RWPE1 (cell line): ENCODE measurements around the gene RPN2.

Experiments used
- CTCF ChIA-PET: fragments of 350-600 bp; sonication (Branson Sonifier 250); formaldehyde crosslinking; extraction: SDS; loops from one replicate; lab custom pipeline; 2021; lab: Yijun Ruan, JAX
- POLR2A ChIA-PET: fragments of 400-600 bp; formaldehyde crosslinking; extraction: SDS; loops from one replicate; lab custom pipeline; 2020; ENCODE audit warnings: antibody characterized with exemption; ENCODE audit not compliant: low non-redundant PET; lab: Yijun Ruan, JAX
- DNase-seq: peaks from one replicate; pipeline ENCODE4 v3.0.0; 2012; ENCODE audit warnings: low spot score
- H3K27ac ChIP-seq: fragments of 450-650 bp; 2 replicates; pipeline ENCODE4 v1.5.1; 2017
- TF ChIP-seq, protein P1 (sequence below): fragments of 450-650 bp; conservative IDR thresholded peaks from 2 replicates; pipeline ENCODE4 v1.5.1; 2017; ENCODE audit warnings: low read depth, mild to moderate bottlenecking

RPN2 gene

DNA sequence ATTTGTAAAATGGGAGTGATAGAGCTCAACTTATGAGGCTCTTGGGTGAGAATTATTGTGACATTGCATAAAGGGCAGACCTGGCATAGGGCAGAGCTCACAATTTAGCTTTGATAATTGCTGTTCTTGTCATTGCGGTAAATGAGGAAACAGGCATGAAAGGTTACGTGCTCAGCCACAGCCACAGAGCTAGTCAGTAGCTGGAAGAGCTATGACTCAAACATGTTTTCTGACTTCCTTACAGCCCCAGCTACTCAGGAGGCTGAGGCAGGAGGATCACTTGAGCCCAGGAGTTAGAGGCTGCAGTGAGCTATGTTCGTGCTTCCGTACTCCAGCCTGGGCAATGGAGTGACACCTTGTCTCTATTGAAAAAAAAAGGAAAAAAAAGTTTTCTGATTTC is 86.0 kb downstream of the RPN2 start:
- ChIA-PET CTCF (interaction anchor here (0.6 to 0.8 kb wide), 2 partner anchors 269 to 1684 kb away, joined by 3 to 4 read pairs; no protein-coding TSS in a partner anchor), POLR2A (interaction anchor here (0.6 kb wide), 1 partner anchor 426 kb away, joined by 4 read pairs; no protein-coding TSS in a partner anchor)
- H3K27ac ChIP-seq: no peak overlapping the region
- DNase-seq: no peak
- TF ChIP-seq, protein P1, sequence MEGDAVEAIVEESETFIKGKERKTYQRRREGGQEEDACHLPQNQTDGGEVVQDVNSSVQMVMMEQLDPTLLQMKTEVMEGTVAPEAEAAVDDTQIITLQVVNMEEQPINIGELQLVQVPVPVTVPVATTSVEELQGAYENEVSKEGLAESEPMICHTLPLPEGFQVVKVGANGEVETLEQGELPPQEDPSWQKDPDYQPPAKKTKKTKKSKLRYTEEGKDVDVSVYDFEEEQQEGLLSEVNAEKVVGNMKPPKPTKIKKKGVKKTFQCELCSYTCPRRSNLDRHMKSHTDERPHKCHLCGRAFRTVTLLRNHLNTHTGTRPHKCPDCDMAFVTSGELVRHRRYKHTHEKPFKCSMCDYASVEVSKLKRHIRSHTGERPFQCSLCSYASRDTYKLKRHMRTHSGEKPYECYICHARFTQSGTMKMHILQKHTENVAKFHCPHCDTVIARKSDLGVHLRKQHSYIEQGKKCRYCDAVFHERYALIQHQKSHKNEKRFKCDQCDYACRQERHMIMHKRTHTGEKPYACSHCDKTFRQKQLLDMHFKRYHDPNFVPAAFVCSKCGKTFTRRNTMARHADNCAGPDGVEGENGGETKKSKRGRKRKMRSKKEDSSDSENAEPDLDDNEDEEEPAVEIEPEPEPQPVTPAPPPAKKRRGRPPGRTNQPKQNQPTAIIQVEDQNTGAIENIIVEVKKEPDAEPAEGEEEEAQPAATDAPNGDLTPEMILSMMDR: no peak

DNA sequence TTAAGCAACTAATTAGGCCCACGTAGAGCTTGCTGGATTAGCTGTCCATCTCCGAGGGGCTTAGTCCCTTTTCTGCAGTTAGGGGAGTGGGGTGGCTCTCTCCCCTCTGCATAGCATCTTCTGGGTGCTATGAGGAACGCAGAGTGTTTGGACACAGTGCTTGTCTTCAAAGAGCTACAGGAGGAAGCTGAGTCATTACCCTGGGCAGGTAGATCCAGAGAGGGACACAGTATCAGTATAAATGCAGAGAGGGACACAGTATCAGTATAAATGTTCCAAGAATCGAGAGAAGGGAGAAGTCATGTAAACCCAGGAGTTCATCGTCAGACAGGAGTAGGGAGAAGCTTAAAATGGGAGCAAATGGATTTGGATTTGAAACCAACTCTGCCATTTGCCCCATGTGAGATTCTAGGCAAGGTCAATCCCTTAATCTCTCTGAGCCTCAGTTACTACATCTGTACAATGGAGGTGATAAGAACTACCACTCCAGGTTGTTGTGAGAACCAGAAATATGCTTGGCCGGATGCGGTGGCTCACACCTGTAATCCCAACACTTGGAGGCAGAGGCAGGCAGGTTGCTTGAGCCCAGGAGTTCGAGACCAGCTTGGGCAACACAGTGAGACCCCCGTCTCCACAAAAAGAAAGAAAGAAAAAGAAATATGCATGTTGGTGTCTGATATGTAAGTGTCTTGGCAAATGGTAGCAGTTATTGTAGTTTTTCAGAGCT is 88.0 kb downstream of the RPN2 start:
- H3K27ac ChIP-seq: no peak overlapping the region

DNA sequence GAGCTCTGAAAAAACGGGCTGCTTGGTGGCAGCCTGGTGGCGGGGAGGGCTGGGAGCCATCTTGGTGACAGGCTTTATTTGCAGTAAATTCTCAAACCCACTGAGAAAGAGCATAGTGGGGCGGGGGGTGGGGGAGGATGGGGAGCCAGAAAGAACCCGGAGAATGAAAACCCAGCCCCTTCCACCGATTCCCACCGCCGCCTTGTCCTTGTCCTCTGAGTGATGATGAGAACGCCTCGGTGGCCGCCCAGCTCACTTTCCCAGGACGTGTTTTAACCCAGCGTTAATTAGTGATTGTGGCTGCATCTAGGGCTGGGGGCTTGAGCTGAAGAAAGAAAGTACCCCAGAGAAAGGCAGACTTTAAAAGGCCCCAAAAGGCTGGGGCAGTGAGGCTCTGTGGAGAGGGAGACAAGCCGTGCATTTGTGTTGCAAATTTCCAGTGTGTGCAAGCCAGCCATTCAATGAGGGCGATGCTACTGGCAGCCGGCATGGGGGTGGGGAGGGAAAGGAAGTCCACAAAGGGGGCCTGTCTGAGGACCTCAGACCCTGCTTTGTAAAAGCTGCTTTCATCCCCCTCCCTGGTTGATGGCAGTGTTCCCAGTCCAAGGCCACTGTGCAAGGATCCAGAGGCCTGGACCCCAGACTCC is 88.7 kb downstream of the RPN2 start:
- ChIA-PET POLR2A (no interaction called here), CTCF (interaction anchor here (0.5 to 1.7 kb wide), 3 partner anchors 234 to 587 kb away, joined by 3 to 5 read pairs (median 3); no protein-coding TSS in a partner anchor)
- no peak overlapping the region for H3K27ac ChIP-seq
- TF ChIP-seq, protein P1: no peak
- no peak for DNase-seq

More for the DNA sequence above, 88.0 kb downstream of the RPN2 start:
- ChIA-PET CTCF (interaction anchor here (0.5 to 1.7 kb wide), 5 partner anchors 104 to 586 kb away, joined by 3 to 5 read pairs (median 4); no protein-coding TSS in a partner anchor), POLR2A (no interaction called here)
- TF ChIP-seq, protein P1: no peak
- DNase-seq: no peak

DNA sequence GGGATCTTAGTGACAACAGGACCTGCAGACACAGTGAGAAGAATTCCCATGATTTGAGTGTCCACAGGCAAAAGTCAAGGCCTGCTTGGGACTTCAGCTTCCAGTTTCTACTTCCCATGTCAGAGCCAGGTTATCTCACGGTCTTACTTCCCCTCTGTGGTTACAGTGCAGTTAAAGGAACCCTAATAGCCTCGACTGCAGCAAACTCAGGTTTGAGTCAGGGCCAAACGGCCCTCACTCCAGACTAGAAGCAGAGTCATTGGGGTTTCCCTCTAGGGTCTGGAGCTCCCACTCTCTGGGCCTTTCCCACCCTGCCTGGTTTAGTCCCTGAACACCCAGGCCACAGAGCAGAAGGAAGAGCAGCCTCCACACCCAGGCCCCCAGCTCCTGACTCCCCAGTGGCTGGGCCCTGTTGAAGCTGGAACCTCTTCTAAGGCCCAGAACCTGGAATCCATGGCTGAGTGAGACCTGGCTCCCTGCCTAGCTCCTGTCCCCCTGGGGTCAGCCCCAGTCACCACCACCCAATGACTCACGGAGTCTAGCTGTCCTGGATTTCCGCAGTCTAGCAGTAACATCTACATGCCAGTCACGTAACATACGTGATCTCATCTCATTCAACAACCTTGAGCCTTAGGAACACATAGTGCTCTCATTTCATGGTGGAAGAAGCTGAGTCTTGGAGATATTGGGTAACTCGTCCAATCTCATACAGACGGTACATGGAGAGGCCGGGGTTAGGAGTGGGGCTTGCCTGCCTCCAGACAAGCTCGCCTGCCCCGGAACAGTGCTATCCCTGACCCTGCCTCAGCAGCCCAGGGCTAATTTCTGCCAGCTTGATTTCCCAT is 91.7 kb downstream of the RPN2 start:
- ChIA-PET CTCF (interaction anchor here (0.5 to 1.3 kb wide), 4 partner anchors 70 to 264 kb away, joined by 3 to 5 read pairs (median 4); no protein-coding TSS in a partner anchor), POLR2A (interaction anchor here (0.6 kb wide), 2 partner anchors 17 to 1103 kb away, joined by 3 read pairs; no protein-coding TSS in a partner anchor)
- no peak overlapping the region for H3K27ac ChIP-seq
- no peak for DNase-seq
- TF ChIP-seq, protein P1: no peak

DNA sequence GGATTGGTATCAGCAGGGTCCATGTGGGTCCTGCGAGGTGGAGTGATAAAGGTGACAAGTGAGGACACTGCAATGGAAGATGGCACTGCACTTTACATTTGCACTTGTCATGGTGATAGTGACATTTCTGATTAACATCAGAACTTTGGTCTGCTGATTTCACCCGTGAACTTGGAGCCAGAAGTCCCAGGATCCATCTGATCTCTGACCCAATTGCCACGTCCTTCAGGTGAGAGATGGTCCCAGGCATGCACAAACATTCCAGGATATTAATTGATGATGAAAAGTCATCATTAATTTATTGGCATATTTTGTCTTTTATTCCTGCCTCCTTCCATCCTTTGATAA is 92.3 kb downstream of the RPN2 start:
- ChIA-PET POLR2A (interaction anchor here (0.6 kb wide), 1 partner anchor 1104 kb away, joined by 3 read pairs; no protein-coding TSS in a partner anchor), CTCF (interaction anchor here (0.9 to 1.3 kb wide), 3 partner anchors 70 to 263 kb away, joined by 3 to 5 read pairs (median 4); no protein-coding TSS in a partner anchor)
- TF ChIP-seq, protein P1: no peak
- DNase-seq: no peak
- no peak overlapping the region for H3K27ac ChIP-seq

DNA sequence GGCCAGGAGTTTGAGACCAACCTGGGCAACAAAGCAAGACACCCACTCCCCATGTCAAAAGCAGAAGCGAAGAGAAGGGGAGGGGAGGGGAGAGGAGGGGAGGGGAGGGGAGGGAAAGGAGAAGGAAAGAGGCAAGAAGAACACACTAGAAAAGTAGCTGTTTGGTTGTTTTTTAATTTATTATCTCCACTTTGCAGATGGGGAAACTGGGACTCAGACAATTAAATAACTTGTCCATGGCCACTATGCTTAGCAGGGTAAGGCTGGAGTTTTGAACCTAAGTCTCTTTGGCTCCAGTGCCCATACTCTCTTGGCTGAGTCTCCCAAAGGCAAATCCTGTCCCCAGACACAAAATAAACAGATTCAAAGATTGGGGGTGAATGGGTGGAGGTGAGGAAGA is 94.9 kb downstream of the RPN2 start:
- TF ChIP-seq, protein P1: no peak
- no peak for DNase-seq
- H3K27ac ChIP-seq: no peak overlapping the region
- ChIA-PET CTCF (interaction anchor here (0.6 kb wide), 1 partner anchor 131 kb away, joined by 3 read pairs; no protein-coding TSS in a partner anchor), POLR2A (no interaction called here)
